EL (cell line): ENCODE results near the gene FMNL3.

Experiments
- DNase-seq: peaks from one replicate; pipeline ENCODE4 v3.0.0-alpha.2; 2016

Gene FMNL3

GRCh38 chr12:49588721-49589516 is 118.3 kb downstream of the FMNL3 start:
- DNase-seq, result peak; percentile 12

GRCh38 chr12:49588281-49588680 is 118.9 kb downstream of the FMNL3 start:
- DNase-seq, result no peak

- DNase-seq, result no peak
Observed at GRCh38 chr12:49587174-49587908, 119.9 kb downstream of the FMNL3 start.
